ENCODE measurements around the gene TATDN2. TPM values are rescaled to one million over a fixed set of nuclear protein-coding genes. Genes with fewer than 3 reads are reported as not detected.

The TATDN2 gene
- total RNA-seq, 1 experiment from 2014 or later, result 10.1 TPM

GRCh38 chr3:10312861-10313260, 64.6 kb downstream of the TATDN2 start:
- DNase-seq (ENCODE audit: extremely low read depth, low read depth), result no peak

DNA sequence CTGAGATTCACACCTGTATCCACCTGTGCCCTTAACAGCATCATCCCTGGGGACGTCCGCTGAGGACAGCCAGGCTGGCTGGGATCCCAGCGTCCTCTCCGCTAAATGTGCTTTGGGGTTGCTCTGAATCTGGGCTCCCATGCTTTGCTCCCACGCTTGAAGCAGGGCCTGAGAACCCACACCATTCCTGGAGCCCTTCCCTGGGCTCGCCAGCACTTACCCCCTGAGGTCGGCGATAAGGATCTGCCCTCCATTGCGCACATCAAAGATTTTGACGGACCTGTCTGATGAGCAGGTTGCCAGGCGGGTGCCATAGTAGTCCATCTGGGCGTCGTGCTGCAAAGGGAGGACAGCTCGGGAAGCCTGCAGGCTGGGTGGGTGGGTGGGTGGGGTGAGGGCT, 66.8 kb downstream of the TATDN2 start:
- no peak for DNase-seq (ENCODE audit: extremely low read depth, low read depth)

GRCh38 chr3:10315771-10316344, 67.6 kb downstream of the TATDN2 start:
- DNase-seq (ENCODE audit: extremely low read depth, low read depth), result no peak

- DNase-seq (ENCODE audit: extremely low read depth, low read depth), result no peak
These were observed 69.2 kb downstream of the TATDN2 start for GRCh38 chr3:10317311-10317960.

- DNase-seq (ENCODE audit: extremely low read depth, low read depth), result no peak
These were observed 69.7 kb downstream of the TATDN2 start for GRCh38 chr3:10317961-10318350.

DNA sequence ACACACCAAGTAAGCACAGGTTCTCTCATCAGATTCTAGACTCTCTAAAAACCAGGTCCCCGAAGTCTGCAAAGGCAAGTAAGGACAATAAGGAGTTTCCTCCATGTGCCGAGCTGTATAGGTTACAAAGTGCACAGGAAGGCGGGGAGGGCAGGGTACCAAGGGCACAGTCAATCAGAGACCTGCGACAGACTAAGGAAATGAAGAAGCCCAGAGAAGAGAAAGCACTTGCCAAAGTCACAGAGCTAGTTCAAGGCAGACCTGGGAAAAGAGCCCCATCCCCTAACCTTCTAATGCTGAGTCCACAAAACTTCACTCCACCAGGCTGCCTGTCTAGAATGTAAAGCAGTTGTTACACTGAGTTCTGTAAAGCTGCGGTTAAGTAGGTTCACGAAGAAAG, 71.0 kb downstream of the TATDN2 start:
- no peak for DNase-seq (ENCODE audit: extremely low read depth, low read depth)

GRCh38 chr3:10319804-10320203, 71.5 kb downstream of the TATDN2 start:
- no peak for DNase-seq (ENCODE audit: extremely low read depth, low read depth)

DNA sequence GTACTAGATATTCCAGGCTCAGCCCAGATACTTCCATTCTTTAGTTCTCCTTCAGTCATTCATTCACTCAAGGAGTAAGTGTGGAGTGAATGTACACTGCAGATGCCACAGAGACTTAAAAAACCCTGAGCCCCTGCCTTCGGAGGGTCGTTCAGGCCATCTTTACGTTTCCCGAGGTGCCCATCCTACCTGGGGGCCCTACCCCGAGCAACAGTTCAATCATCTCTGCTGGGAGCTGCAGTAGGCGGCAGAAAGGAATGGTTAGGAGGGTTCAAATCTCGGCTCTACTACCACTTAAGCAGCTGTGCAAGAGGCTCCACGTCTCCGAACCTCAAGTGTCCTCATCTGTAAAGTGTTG, 72.0 kb downstream of the TATDN2 start:
- DNase-seq (ENCODE audit: extremely low read depth, low read depth), result no peak

- no peak for DNase-seq (ENCODE audit: extremely low read depth, low read depth)
These were observed 73.5 kb downstream of the TATDN2 start for GRCh38 chr3:10321630-10322351.

- no peak for DNase-seq (ENCODE audit: extremely low read depth, low read depth)
These were observed 74.1 kb downstream of the TATDN2 start for GRCh38 chr3:10322352-10322710.

GRCh38 chr3:10327592-10327991, 79.3 kb downstream of the TATDN2 start:
- no peak for DNase-seq (ENCODE audit: extremely low read depth, low read depth)

GRCh38 chr3:10328460-10329071, 80.3 kb downstream of the TATDN2 start:
- DNase-seq (ENCODE audit: extremely low read depth, low read depth), result no peak

- DNase-seq (ENCODE audit: extremely low read depth, low read depth), result no peak
These were observed 81.3 kb downstream of the TATDN2 start for GRCh38 chr3:10329495-10330015.

- DNase-seq (ENCODE audit: extremely low read depth, low read depth), result no peak
These were observed 82.1 kb downstream of the TATDN2 start for GRCh38 chr3:10330319-10330718.

Small RNA genes lying within 50 kb of the gene (small RNA-seq; reads per million reads assigned to genes)
- gene MIR378B (0 to 0.12 reads per million in 2 experiments), gene RF02126 (0 reads per million in 2 experiments)

Other genes with a start within 250 kb of the TATDN2 start
- 18.2 and 21.0 TPM in 2 replicates for gene FANCD2, start 222.0 kb upstream of the TATDN2 start, total RNA-seq (2014; rRNA removed; shearing (Covaris generic))
- gene FANCD2OS, start 140.2 kb upstream of the TATDN2 start, total RNA-seq (2014; rRNA removed; shearing (Covaris generic)), result not detected in 2 replicates
- 75.0 and 86.3 TPM in 2 replicates for gene BRK1, start 132.8 kb upstream of the TATDN2 start, total RNA-seq (2014; rRNA removed; shearing (Covaris generic))
- gene VHL, start 106.7 kb upstream of the TATDN2 start, total RNA-seq (2014; rRNA removed; shearing (Covaris generic)), result 42.4 and 52.4 TPM in 2 replicates
- gene IRAK2, start 83.5 kb upstream of the TATDN2 start, total RNA-seq (2014; rRNA removed; shearing (Covaris generic)), result 2.1 and 2.2 TPM in 2 replicates
- gene GHRL, start 44.5 kb downstream of the TATDN2 start, total RNA-seq (2014; rRNA removed; shearing (Covaris generic)), result not detected in 2 replicates
- 87.8 and 88.7 TPM in 2 replicates for gene SEC13, start 72.7 kb downstream of the TATDN2 start, total RNA-seq (2014; rRNA removed; shearing (Covaris generic))